ENCODE results near the gene NEDD8.

Gene NEDD8

DNA sequence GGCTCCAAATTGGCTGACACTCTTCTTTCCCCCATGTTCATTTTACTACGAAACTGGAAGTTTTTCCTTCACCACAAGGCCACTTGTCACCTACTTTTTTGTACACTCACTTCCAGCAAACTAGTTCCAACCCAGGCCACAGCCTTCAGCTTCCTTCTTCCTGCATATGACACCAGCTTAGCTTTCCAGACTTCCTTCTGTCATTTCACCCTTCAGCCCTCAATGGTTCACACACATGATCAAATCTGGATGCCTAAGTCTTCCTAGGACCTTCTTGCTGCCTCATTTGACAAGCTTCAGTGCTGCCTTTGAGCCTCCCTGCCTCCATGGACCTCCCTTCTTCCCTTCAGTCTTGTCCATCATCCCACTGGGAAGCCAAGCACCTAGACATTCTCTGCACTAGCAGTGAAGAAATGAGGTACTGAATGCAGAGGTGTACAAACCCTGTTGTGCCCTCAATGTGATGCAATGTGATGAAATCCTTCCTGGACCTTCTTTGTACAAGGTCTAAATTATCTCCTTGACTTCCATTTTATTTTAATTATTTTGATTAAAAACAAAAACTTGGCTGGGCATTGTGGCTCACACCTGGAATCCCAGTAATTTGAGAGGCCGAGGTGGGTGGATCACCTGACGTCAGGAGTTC is 64.6 kb downstream of the NEDD8 start:
- TF ChIP-seq, protein P1, sequence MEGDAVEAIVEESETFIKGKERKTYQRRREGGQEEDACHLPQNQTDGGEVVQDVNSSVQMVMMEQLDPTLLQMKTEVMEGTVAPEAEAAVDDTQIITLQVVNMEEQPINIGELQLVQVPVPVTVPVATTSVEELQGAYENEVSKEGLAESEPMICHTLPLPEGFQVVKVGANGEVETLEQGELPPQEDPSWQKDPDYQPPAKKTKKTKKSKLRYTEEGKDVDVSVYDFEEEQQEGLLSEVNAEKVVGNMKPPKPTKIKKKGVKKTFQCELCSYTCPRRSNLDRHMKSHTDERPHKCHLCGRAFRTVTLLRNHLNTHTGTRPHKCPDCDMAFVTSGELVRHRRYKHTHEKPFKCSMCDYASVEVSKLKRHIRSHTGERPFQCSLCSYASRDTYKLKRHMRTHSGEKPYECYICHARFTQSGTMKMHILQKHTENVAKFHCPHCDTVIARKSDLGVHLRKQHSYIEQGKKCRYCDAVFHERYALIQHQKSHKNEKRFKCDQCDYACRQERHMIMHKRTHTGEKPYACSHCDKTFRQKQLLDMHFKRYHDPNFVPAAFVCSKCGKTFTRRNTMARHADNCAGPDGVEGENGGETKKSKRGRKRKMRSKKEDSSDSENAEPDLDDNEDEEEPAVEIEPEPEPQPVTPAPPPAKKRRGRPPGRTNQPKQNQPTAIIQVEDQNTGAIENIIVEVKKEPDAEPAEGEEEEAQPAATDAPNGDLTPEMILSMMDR (conservative IDR thresholded peaks at IDR 0.05), result no peak
- no peak for TF ChIP-seq ZFX (IDR thresholded peaks at IDR 0.05)
- no peak overlapping the region for H3K27ac ChIP-seq

All from C4-2B (cell line).